H1 (cell line): ENCODE data around the gene GSTA2. TPM values are rescaled to one million over a fixed set of nuclear protein-coding genes. Genes with fewer than 3 reads are reported as not detected.

ENCODE experiments used
- E2F6 ChIP-seq: IDR thresholded peaks from 2 replicates; pipeline ENCODE4 v1.6.1; 2012; ENCODE audit warnings: inconsistent platforms
- MAX ChIP-seq: IDR thresholded peaks from 2 replicates; pipeline ENCODE4 v1.6.1; 2012; ENCODE audit warnings: inconsistent platforms
- polyA plus RNA-seq, 7 experiments: library from polyadenylated mRNA; depleted of rRNA in 3 of 7; stranded (reverse) in 5 of 7; unstranded in 2 of 7; fragments of >200 nt in 5 of 7; fragments of 200-250 nt in 2 of 7; gene quantifications; 1 replicate in 5 of 7; 2 replicates in 1 of 7; 4 replicates in 1 of 7; pipeline versions ENCODE4 v1.2.1 to v1.2.3, GENCODE V29; 2011 to 2013; ENCODE audit warnings: missing spikeins in 2 of 7, mixed read lengths in 2 of 7
- total RNA-seq: library from RNA; stranded (reverse); fragmentation: NEBNext Ultra II Directional; extraction: Animal tissue kit (Norgen Biotek cat#: 25700); gene quantifications from 2 replicates; pipeline ENCODE4 v1.2.1, GENCODE V29; 2021

Gene GSTA2
- total and polyA plus RNA-seq, 2 of the 8 experiments (the other 6 are each of a cell fraction or from before 2014, with no cell fraction given) = 0.05 TPM; not detected in 1

GRCh38 chr6:52731719-52732118 lies 31.6 kb downstream of the GSTA2 start (continued):
- peak; percentile 65 for TF ChIP-seq MAX
- TF ChIP-seq E2F6 = peak; percentile 41; the same call in 1 of the 2 replicates
- TF ChIP-seq, all 59 proteins: peak for 2
